Endodermal cell (in vitro differentiated cells): ENCODE measurements around the gene BRF1. TPM values are rescaled to one million over a fixed set of nuclear protein-coding genes. Genes with fewer than 3 reads are reported as not detected.

ENCODE experiments used
- DNase-seq: peaks from one replicate; pipeline ENCODE4 v3.0.0-alpha.2; 2017
- H3K27ac ChIP-seq: 2 replicates; pipeline ENCODE4 v1.5.1; 2013; ENCODE audit warnings: mild to moderate bottlenecking, low read depth, low read length, moderate library complexity
- H3K27me3 ChIP-seq: 2 replicates; pipeline ENCODE4 v1.6.1; 2013; ENCODE audit warnings: mild to moderate bottlenecking, low read length, moderate library complexity; ENCODE audit not compliant: insufficient read depth, control insufficient read depth, poor library complexity, severe bottlenecking
- H3K36me3 ChIP-seq: 2 replicates; pipeline ENCODE4 v1.7.0; 2013; ENCODE audit warnings: mild to moderate bottlenecking, low read length, moderate library complexity; ENCODE audit not compliant: control insufficient read depth, insufficient read depth
- H3K4me1 ChIP-seq: one replicate; pipeline ENCODE4 v1.7.0; 2013; ENCODE audit warnings: low read length; ENCODE audit not compliant: control insufficient read depth, insufficient read depth
- H3K4me3 ChIP-seq: 2 replicates; pipeline ENCODE4 v1.5.1; 2013; ENCODE audit warnings: mild to moderate bottlenecking, low read length, moderate library complexity
- H3K9ac ChIP-seq: 2 replicates; pipeline ENCODE4 v1.6.1; 2013; ENCODE audit warnings: mild to moderate bottlenecking, low read length, moderate library complexity; ENCODE audit not compliant: poor library complexity, severe bottlenecking; ENCODE audit errors: extremely low read depth
- H3K9me3 ChIP-seq: 2 replicates; pipeline ENCODE4 v1.6.1; 2013; ENCODE audit warnings: mild to moderate bottlenecking, low read length, moderate library complexity; ENCODE audit not compliant: control insufficient read depth
- H3K27ac Mint-ChIP-seq: 2 replicates; pipeline ENCODE4 v1.8.0; 2020; ENCODE audit warnings: mixed read lengths
- H3K27me3 Mint-ChIP-seq: 2 replicates; pipeline ENCODE4 v1.8.0; 2021; ENCODE audit warnings: mild to moderate bottlenecking, mixed read lengths; ENCODE audit not compliant: insufficient read depth
- H3K36me3 Mint-ChIP-seq: 2 replicates; pipeline ENCODE4 v1.8.0; 2020; ENCODE audit warnings: low read depth, mixed read lengths
- H3K4me1 Mint-ChIP-seq: 2 replicates; pipeline ENCODE4 v1.8.0; 2020; ENCODE audit warnings: mixed read lengths
- H3K4me3 Mint-ChIP-seq: 2 replicates; pipeline ENCODE4 v1.8.0; 2020; ENCODE audit warnings: mild to moderate bottlenecking, moderate library complexity, mixed read lengths
- H3K9me3 Mint-ChIP-seq: 2 replicates; pipeline ENCODE4 v1.8.0; 2020; ENCODE audit warnings: mild to moderate bottlenecking, mixed read lengths
- WGBS, 2 experiments: methylation state at CpG; one replicate each; pipeline versions ENCODE4 v1.1.5 to v1.1.7; 2013; ENCODE audit warnings: missing lambda C conversion rate in 2 of 2, mixed read lengths in 1 of 2; ENCODE audit not compliant: insufficient coverage in 1 of 2, insufficient read length in 1 of 2; 5-methylcytosine and 5-hydroxymethylcytosine counted together
- total RNA-seq, 2 donors: library from RNA; stranded (reverse); fragmentation: NEBNext Ultra II Directional in 1 of 2; extraction: Animal tissue kit (Norgen Biotek cat#: 25700) in 1 of 2; gene quantifications; 2 replicates in 1 of 2; 3 replicates in 1 of 2; pipeline ENCODE4 v1.2.1, GENCODE V29; 2021
- TF ChIP-seq, protein P1 (sequence below): fragments of 200-600 bp; sonication (generic); conservative IDR thresholded peaks from 2 replicates; pipeline ENCODE4 v1.5.0; 2021; ENCODE audit warnings: antibody characterized with exemption, mild to moderate bottlenecking

Gene BRF1
- total RNA-seq, 2 donors from 2014 or later = 37.0 to 44.5 TPM

DNA sequence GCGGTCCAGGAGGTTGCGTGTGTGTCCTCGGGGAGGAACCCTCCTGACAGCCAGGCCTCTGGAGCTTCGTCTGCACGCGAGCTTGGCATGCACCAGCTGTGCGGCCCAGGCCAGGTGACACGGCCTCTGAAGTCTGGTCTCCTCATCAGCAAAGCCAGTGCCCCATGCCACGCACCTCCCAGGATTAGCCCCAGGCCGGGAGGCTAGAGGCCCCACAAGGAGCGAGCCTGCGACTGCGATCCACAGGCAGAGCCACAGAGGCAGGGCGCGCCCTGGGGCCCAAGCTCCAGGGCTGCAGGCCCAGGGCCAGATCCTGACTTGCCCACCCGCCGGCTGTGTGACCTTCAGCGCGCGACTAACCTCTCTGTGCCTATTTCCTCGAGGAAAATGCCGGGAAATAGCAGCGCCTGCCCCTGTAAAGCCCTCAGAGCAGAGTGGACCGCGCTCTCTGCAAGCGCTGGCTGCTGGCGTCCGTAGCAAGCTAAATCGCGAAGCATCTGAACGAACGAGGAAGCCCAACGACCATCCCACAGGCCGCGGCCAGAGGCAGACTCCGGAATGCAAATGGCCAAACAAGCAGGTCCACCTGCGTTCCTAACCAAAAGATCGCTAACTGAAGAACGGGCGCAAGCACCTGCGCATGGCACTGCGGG, 53.0 kb downstream of the BRF1 start:
- Mint-ChIP-seq H3K27ac (peak overlapping the region; percentile 75), H3K36me3 (peaks cover 40% of the 10 kb centered on the region), H3K27me3 (no peaks in the 10 kb centered on the region), H3K4me1 (peaks cover 3% of the 10 kb centered on the region), H3K4me3 (peak overlapping the region; percentile 66), H3K9me3 (no peaks in the 10 kb centered on the region)
- no peak for DNase-seq
- peaks cover 3% of the 10 kb centered on the region for H3K4me1 ChIP-seq
- H3K9me3 ChIP-seq = no peaks in the 10 kb centered on the region
- no peak overlapping the region for H3K27ac ChIP-seq
- TF ChIP-seq, protein P1, sequence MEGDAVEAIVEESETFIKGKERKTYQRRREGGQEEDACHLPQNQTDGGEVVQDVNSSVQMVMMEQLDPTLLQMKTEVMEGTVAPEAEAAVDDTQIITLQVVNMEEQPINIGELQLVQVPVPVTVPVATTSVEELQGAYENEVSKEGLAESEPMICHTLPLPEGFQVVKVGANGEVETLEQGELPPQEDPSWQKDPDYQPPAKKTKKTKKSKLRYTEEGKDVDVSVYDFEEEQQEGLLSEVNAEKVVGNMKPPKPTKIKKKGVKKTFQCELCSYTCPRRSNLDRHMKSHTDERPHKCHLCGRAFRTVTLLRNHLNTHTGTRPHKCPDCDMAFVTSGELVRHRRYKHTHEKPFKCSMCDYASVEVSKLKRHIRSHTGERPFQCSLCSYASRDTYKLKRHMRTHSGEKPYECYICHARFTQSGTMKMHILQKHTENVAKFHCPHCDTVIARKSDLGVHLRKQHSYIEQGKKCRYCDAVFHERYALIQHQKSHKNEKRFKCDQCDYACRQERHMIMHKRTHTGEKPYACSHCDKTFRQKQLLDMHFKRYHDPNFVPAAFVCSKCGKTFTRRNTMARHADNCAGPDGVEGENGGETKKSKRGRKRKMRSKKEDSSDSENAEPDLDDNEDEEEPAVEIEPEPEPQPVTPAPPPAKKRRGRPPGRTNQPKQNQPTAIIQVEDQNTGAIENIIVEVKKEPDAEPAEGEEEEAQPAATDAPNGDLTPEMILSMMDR = no peak
- 49% methylated on average over 31 to 42 of the region's 42 CpGs for WGBS, 2 experiments
- H3K4me3 ChIP-seq = peak overlapping the region; percentile 84
- H3K27me3 ChIP-seq = no peaks in the 10 kb centered on the region
- H3K9ac ChIP-seq = peak overlapping the region; percentile 49
- peaks cover 22% of the 10 kb centered on the region for H3K36me3 ChIP-seq

DNA sequence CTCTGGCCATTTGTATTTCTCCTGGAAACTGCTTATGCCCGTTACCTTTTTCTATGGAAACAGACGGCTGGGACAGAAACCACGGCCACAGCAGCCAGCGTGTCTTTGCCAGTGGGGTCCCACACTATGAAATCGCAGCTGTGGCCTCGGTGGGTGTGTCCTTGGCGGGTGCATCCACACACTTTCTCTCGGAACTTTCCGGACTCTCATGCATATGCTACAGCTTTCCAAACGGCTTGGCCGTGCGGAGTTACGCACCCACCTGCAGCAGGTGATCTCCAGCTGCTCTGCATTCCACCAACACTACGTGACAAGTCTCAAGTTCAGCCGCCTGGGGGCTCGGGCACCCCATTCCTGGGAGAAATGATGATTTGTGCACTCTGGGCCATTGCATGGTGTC, 53.8 kb downstream of the BRF1 start:
- no peak overlapping the region for H3K9ac ChIP-seq
- Mint-ChIP-seq H3K4me1 (peaks cover 3% of the 10 kb centered on the region), H3K4me3 (peak overlapping the region; percentile 66), H3K27ac (no peak overlapping the region), H3K27me3 (no peaks in the 10 kb centered on the region), H3K9me3 (no peaks in the 10 kb centered on the region), H3K36me3 (peaks cover 38% of the 10 kb centered on the region)
- no peak for DNase-seq
- H3K27me3 ChIP-seq = no peaks in the 10 kb centered on the region
- 95 to 96% methylated on average over 15 to 16 of the region's 16 CpGs for WGBS, 2 experiments
- H3K4me1 ChIP-seq = peaks cover 3% of the 10 kb centered on the region
- no peak overlapping the region for H3K27ac ChIP-seq
- no peak overlapping the region for H3K4me3 ChIP-seq
- TF ChIP-seq, protein P1 = no peak
- no peaks in the 10 kb centered on the region for H3K9me3 ChIP-seq
- peaks cover 22% of the 10 kb centered on the region for H3K36me3 ChIP-seq

DNA sequence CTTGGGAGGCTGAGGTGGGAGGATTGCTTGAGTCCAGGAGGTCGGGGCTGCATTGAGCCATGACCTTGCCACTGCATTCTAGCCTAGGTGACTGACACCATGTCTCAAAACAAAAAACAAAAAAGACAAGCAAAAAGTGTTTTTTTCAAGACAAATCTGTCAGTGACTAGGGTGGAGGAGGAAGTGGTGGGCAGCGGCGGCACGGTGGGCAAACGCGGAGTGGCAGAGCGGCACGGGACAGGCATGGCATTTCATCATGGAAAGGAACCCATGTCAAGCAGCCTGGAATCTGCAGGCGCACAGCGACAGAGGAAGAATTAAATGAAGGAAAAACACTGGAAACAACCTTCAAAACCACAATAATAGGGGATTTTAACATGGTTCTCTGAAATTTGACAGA, 56.5 kb downstream of the BRF1 start:
- Mint-ChIP-seq H3K27ac (no peak overlapping the region), H3K36me3 (peaks cover 25% of the 10 kb centered on the region), H3K4me1 (peaks cover 3% of the 10 kb centered on the region), H3K27me3 (no peaks in the 10 kb centered on the region), H3K9me3 (no peaks in the 10 kb centered on the region), H3K4me3 (no peak overlapping the region)
- no peak overlapping the region for H3K9ac ChIP-seq
- TF ChIP-seq, protein P1 = no peak
- no peaks in the 10 kb centered on the region for H3K27me3 ChIP-seq
- H3K4me3 ChIP-seq = no peak overlapping the region
- peaks cover 3% of the 10 kb centered on the region for H3K4me1 ChIP-seq
- H3K36me3 ChIP-seq = peaks cover 16% of the 10 kb centered on the region
- 81 to 90% methylated on average over 8 to 10 of the region's 10 CpGs for WGBS, 2 experiments
- no peak for DNase-seq
- no peak overlapping the region for H3K27ac ChIP-seq
- H3K9me3 ChIP-seq = no peaks in the 10 kb centered on the region
